Uterus (tissue), 2 donors: ENCODE results near the gene SAMMSON.

Experiments used
- POLR2A ChIP-seq, 2 donors: fragments of 450-650 bp; IDR thresholded peaks; one replicate each; pipeline ENCODE4 v1.6.1; 2016; ENCODE audit warnings: antibody characterized with exemption in 2 of 2, mild to moderate bottlenecking in 1 of 2, moderate library complexity in 1 of 2
- TF ChIP-seq, protein P1 (sequence below), 4 experiments: fragments of 200-600 bp in 2 of 4; fragments of 450-650 bp in 2 of 4; sonication (generic) in 2 of 4; IDR thresholded peaks; one replicate each; pipeline ENCODE4 v1.5.1; 2016 to 2019; ENCODE audit warnings: antibody characterized with exemption in 4 of 4, mild to moderate bottlenecking in 2 of 4, moderate library complexity in 1 of 4

DNA sequence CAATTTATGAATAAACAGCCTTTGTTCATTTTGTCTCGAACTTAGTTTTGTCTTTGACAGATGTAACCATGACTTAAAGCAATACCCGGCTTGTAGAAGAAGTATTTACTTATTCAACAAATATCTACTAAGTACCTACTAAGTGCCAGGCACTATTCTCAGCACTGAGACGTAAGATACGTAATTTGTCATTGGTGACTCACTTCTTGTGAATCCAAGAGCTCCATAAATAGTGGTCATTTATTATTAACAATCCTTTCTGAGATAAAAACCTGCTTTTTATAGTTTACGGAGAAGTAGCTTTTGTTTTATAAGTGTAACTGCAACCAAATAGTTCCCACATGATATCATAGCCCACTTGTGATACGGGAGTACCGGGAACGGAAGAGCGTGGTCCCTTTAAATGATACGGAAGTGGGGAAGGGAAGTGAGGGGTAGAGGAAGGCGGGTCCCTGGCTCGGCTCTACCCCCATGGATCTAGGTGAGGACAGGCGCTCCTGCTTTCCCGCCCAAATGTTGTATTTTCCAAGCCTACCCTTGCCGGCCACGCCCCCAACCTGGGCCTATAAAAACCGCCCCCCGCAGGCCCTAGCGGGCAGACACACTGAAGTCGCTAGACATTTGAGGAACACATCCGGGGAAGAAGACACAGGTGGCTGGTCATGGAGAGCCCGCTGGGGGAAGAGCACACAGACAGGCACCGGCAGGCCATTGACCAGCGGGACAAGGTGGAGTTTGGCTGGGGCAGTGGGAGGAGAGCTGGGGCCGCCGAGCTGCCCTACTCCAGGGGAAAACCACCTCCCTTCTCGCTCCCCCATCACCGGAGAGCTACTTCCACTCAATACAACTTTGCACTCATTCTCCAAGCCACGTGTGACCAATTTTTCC, at the start of gene SAMMSON:
- TF ChIP-seq POLR2A (IDR thresholded peaks at IDR 0.05), result no peak
- TF ChIP-seq, protein P1, sequence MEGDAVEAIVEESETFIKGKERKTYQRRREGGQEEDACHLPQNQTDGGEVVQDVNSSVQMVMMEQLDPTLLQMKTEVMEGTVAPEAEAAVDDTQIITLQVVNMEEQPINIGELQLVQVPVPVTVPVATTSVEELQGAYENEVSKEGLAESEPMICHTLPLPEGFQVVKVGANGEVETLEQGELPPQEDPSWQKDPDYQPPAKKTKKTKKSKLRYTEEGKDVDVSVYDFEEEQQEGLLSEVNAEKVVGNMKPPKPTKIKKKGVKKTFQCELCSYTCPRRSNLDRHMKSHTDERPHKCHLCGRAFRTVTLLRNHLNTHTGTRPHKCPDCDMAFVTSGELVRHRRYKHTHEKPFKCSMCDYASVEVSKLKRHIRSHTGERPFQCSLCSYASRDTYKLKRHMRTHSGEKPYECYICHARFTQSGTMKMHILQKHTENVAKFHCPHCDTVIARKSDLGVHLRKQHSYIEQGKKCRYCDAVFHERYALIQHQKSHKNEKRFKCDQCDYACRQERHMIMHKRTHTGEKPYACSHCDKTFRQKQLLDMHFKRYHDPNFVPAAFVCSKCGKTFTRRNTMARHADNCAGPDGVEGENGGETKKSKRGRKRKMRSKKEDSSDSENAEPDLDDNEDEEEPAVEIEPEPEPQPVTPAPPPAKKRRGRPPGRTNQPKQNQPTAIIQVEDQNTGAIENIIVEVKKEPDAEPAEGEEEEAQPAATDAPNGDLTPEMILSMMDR (IDR thresholded peaks at IDR 0.05), result no peak
